Measurements from ENCODE around the gene FADD. TPM values are rescaled to one million over a fixed set of nuclear protein-coding genes. Genes with fewer than 3 reads are reported as not detected.
"Not testable (repeated sequence)": the region's sequence is repeated elsewhere in the genome, so short reads cannot be mapped to it uniquely, and the experiment has no call there.

FADD gene
- total RNA-seq, 1 experiment from 2014 or later: 40.2 TPM

GRCh38 chr11:70194792-70195791 lies 8.0 kb upstream of the FADD start:
- DNase-seq: no peak
- Mint-ChIP-seq H3K27ac (ENCODE audit: unreplicated experiment) (no peak overlapping the region), H3K9me3 (ENCODE audit: low read depth, unreplicated experiment) (no peaks in the 10 kb centered on the region), H3K27me3 (ENCODE audit: unreplicated experiment) (no peaks in the 10 kb centered on the region), H3K36me3 (ENCODE audit: insufficient read depth, unreplicated experiment) (no peaks in the 10 kb centered on the region), H3K4me1 (ENCODE audit: low read depth, unreplicated experiment) (peaks cover 8% of the 10 kb centered on the region), H3K4me3 (ENCODE audit: low read depth, unreplicated experiment) (no peak overlapping the region)
- no peak for TF ChIP-seq CTCF (IDR thresholded peaks at IDR 0.05; ENCODE audit: unreplicated experiment)
- BruUV-seq (replicated peaks): no TSS peak
- CTCF ChIA-PET: interaction anchor here (1.2 to 1.8 kb wide), 4 partner anchors 252 to 294 kb away, joined by 4 read pairs; no protein-coding TSS in a partner anchor
- intact Hi-C loops (cut with micrococcal nuclease; ENCODE audit: unreplicated experiment): loop anchor here (5.0 to 10.0 kb wide), 2 partner anchors 110 to 508 kb away; no protein-coding TSS in a partner anchor

GRCh38 chr11:70200212-70200844 lies 2.8 kb upstream of the FADD start:
- TF ChIP-seq CTCF (IDR thresholded peaks at IDR 0.05; ENCODE audit: unreplicated experiment): no peak
- intact Hi-C loops (cut with micrococcal nuclease; ENCODE audit: unreplicated experiment): no loop called here

GRCh38 chr11:70201047-70201446 lies 2.0 kb upstream of the FADD start:
- intact Hi-C loops (cut with micrococcal nuclease; ENCODE audit: unreplicated experiment); H3K9me3 Mint-ChIP-seq (ENCODE audit: low read depth, unreplicated experiment); H3K27ac Mint-ChIP-seq (ENCODE audit: unreplicated experiment); DNase-seq; H3K27me3 Mint-ChIP-seq (ENCODE audit: unreplicated experiment); H3K4me3 Mint-ChIP-seq (ENCODE audit: low read depth, unreplicated experiment); CTCF ChIA-PET; BruUV-seq (replicated peaks): not testable (repeated sequence)
- H3K36me3 Mint-ChIP-seq (ENCODE audit: insufficient read depth, unreplicated experiment): peaks cover 37% of the 10 kb centered on the region
- H3K4me1 Mint-ChIP-seq (ENCODE audit: low read depth, unreplicated experiment): peaks cover 29% of the 10 kb centered on the region

More at GRCh38 chr11:70200212-70200844, 2.8 kb upstream of the FADD start:
- BruUV-seq (replicated peaks): no TSS peak
- no peak overlapping the region for H3K27ac Mint-ChIP-seq (ENCODE audit: unreplicated experiment)
- DNase-seq: no peak
- CTCF ChIA-PET: interaction anchor here (0.7 kb wide), 1 partner anchor 540 kb away, joined by 4 read pairs; no protein-coding TSS in a partner anchor
- H3K36me3 Mint-ChIP-seq (ENCODE audit: insufficient read depth, unreplicated experiment): peaks cover 30% of the 10 kb centered on the region
- H3K27me3 Mint-ChIP-seq (ENCODE audit: unreplicated experiment): no peaks in the 10 kb centered on the region
- peaks cover 22% of the 10 kb centered on the region for H3K4me1 Mint-ChIP-seq (ENCODE audit: low read depth, unreplicated experiment)
- no peaks in the 10 kb centered on the region for H3K9me3 Mint-ChIP-seq (ENCODE audit: low read depth, unreplicated experiment)
- no peak overlapping the region for H3K4me3 Mint-ChIP-seq (ENCODE audit: low read depth, unreplicated experiment)

- peak overlapping the region; percentile 88 for H3K4me3 Mint-ChIP-seq (ENCODE audit: low read depth, unreplicated experiment)
- peaks cover 48% of the 10 kb centered on the region for H3K36me3 Mint-ChIP-seq (ENCODE audit: insufficient read depth, unreplicated experiment)
- TF ChIP-seq CTCF (IDR thresholded peaks at IDR 0.05; ENCODE audit: unreplicated experiment): no peak
- peaks cover 31% of the 10 kb centered on the region for H3K4me1 Mint-ChIP-seq (ENCODE audit: low read depth, unreplicated experiment)
- intact Hi-C loops (cut with micrococcal nuclease; ENCODE audit: unreplicated experiment): no loop called here
- no peaks in the 10 kb centered on the region for H3K9me3 Mint-ChIP-seq (ENCODE audit: low read depth, unreplicated experiment)
- CTCF ChIA-PET: interaction anchor here (0.6 to 1.0 kb wide), 2 partner anchors 301 to 476 kb away, joined by 3 to 5 read pairs; no protein-coding TSS in a partner anchor
- no peaks in the 10 kb centered on the region for H3K27me3 Mint-ChIP-seq (ENCODE audit: unreplicated experiment)
- BruUV-seq (replicated peaks): no TSS peak
- DNase-seq: no peak
- H3K27ac Mint-ChIP-seq (ENCODE audit: unreplicated experiment): peak overlapping the region; percentile 73
Observed at GRCh38 chr11:70201882-70202861, 924 bp upstream of the FADD start.

All from Calu3 (cell line).